K562 (cell line): Measurements from ENCODE around the gene IFT81. TPM values are rescaled to one million over a fixed set of nuclear protein-coding genes. Genes with fewer than 3 reads are reported as not detected.

Experiments used
- ARNT ChIP-seq, 2 experiments: fragments of 450-650 bp; IDR thresholded peaks; 2 replicates each; pipeline ENCODE4 v1.6.1; 2016; ENCODE audit warnings: mild to moderate bottlenecking in 1 of 2
- CHD1 ChIP-seq: fragments of 200-600 bp; sonication (generic); IDR thresholded peaks from one replicate; pipeline ENCODE4 v1.6.1; 2012; ENCODE audit warnings: mild to moderate bottlenecking, moderate library complexity, low read length, inconsistent platforms
- ETV6 ChIP-seq, 3 experiments: fragments of 150-350 bp in 1 of 3; sonication (generic) in 1 of 3; formaldehyde crosslinking in 1 of 3; IDR thresholded peaks; 2 replicates each; pipeline versions ENCODE4 v1.6.1 to v1.8.0; 2014 to 2022; ENCODE audit warnings: borderline replicate concordance in 2 of 3, low read depth in 2 of 3, antibody characterized with exemption in 1 of 3, low read length in 1 of 3, mild to moderate bottlenecking in 1 of 3, missing genetic modification reagents in 1 of 3
- HDAC3 ChIP-seq: fragments of 450-650 bp; IDR thresholded peaks from 2 replicates; pipeline ENCODE4 v1.6.1; 2018; ENCODE audit warnings: borderline replicate concordance, mild to moderate bottlenecking, moderate library complexity; ENCODE audit not compliant: partially characterized antibody
- ILK ChIP-seq: fragments of 450-650 bp; IDR thresholded peaks from 2 replicates; pipeline ENCODE4 v1.6.1; 2016; ENCODE audit warnings: missing genetic modification characterization, low read depth, mild to moderate bottlenecking, missing compliant biosample characterization, moderate library complexity, borderline replicate concordance
- KHSRP ChIP-seq: fragments of 450-650 bp; IDR thresholded peaks from 2 replicates; pipeline ENCODE4 v1.6.1; 2017
- LCOR ChIP-seq: sonication (generic); formaldehyde crosslinking; IDR thresholded peaks from 2 replicates; pipeline ENCODE4 v1.8.0; 2022; ENCODE audit warnings: mild to moderate bottlenecking, missing genetic modification reagents
- NELFE ChIP-seq: IDR thresholded peaks from 2 replicates; pipeline ENCODE4 v1.6.1; 2011; ENCODE audit warnings: mild to moderate bottlenecking; ENCODE audit not compliant: insufficient read depth, insufficient read length
- TCF3 ChIP-seq: sonication (generic); formaldehyde crosslinking; IDR thresholded peaks from 2 replicates; pipeline ENCODE4 v1.4.0; 2020; ENCODE audit warnings: mild to moderate bottlenecking, missing genetic modification reagents
- THRAP3 ChIP-seq: fragments of 450-650 bp; IDR thresholded peaks from 2 replicates; pipeline ENCODE4 v1.6.1; 2016; ENCODE audit warnings: mild to moderate bottlenecking, inconsistent platforms, borderline replicate concordance
- ZNF175 ChIP-seq: fragments of 200-800 bp; sonication (Bioruptor generic); IDR thresholded peaks from 2 replicates; pipeline ENCODE4 v1.6.1; 2016; ENCODE audit warnings: low read depth, mild to moderate bottlenecking, missing genetic modification characterization, missing compliant biosample characterization
- ZNF347 ChIP-seq: fragments of 450-650 bp; formaldehyde crosslinking; IDR thresholded peaks from 2 replicates; pipeline ENCODE4 v1.4.0; 2020; ENCODE audit warnings: low read depth, mild to moderate bottlenecking, moderate library complexity
- polyA plus RNA-seq, 8 experiments: library from polyadenylated mRNA; depleted of rRNA in 4 of 8; stranded (reverse) in 5 of 8; unstranded in 3 of 8; fragments of >200 nt; fragmentation: Nextera tagmentation in 2 of 8; fragmentation: Illumina TruSeq in 1 of 8; extraction: Ambion mirVana in 2 of 8; extraction: Trizol in 1 of 8; gene quantifications; 2 replicates each; pipeline versions ENCODE4 v1.2.1 to v1.2.3, GENCODE V29; 2011 to 2014; ENCODE audit warnings: inconsistent platforms in 1 of 8, missing spikeins in 1 of 8
- total RNA-seq, 7 experiments: library from RNA; depleted of rRNA in 6 of 7; stranded (reverse); fragments of >200 nt in 6 of 7; fragmentation: Illumina TruSeq in 2 of 7; extraction: Trizol in 2 of 7; gene quantifications; 2 replicates each; pipeline versions ENCODE4 v1.2.1 to v1.2.3, GENCODE V29; 2011 to 2021; ENCODE audit warnings: low replicate concordance in 1 of 7
- TF ChIP-seq, protein P1 (sequence below): fragments of 250-450 bp; sonication (Bioruptor Pico); IDR thresholded peaks from 2 replicates; pipeline ENCODE4 v1.8.0; 2021; ENCODE audit warnings: mild to moderate bottlenecking, moderate library complexity
- TF ChIP-seq, protein P2 (sequence below): sonication (generic); formaldehyde crosslinking; IDR thresholded peaks from 2 replicates; pipeline ENCODE4 v1.8.0; 2022; ENCODE audit warnings: missing genetic modification reagents, mild to moderate bottlenecking, borderline replicate concordance
- TF ChIP-seq, protein P3 (sequence below): fragments of 450-650 bp; IDR thresholded peaks from 2 replicates; pipeline ENCODE4 v1.6.1; 2017; ENCODE audit warnings: antibody characterized with exemption
- TF ChIP-seq, protein P4 (sequence below): fragments of 250-450 bp; sonication (Bioruptor Pico); IDR thresholded peaks from 2 replicates; pipeline ENCODE4 v1.8.0; 2021; ENCODE audit warnings: borderline replicate concordance, mild to moderate bottlenecking, moderate library complexity; ENCODE audit not compliant: poor library complexity, severe bottlenecking
- TF ChIP-seq, protein P5 (sequence below): fragments of 450-650 bp; formaldehyde crosslinking; IDR thresholded peaks from 2 replicates; pipeline ENCODE4 v1.4.0; 2022; ENCODE audit warnings: missing genetic modification characterization
- TF ChIP-seq, protein P6 (sequence below): fragments of 450-650 bp; formaldehyde crosslinking; IDR thresholded peaks from 2 replicates; pipeline ENCODE4 v1.4.0; 2020; ENCODE audit warnings: mild to moderate bottlenecking, moderate library complexity

The IFT81 gene
- total and polyA plus RNA-seq, 9 of the 15 experiments (the other 6 are each of a cell fraction or from before 2014, with no cell fraction given) = 2.8 to 11.9 (median 7.9) TPM

DNA sequence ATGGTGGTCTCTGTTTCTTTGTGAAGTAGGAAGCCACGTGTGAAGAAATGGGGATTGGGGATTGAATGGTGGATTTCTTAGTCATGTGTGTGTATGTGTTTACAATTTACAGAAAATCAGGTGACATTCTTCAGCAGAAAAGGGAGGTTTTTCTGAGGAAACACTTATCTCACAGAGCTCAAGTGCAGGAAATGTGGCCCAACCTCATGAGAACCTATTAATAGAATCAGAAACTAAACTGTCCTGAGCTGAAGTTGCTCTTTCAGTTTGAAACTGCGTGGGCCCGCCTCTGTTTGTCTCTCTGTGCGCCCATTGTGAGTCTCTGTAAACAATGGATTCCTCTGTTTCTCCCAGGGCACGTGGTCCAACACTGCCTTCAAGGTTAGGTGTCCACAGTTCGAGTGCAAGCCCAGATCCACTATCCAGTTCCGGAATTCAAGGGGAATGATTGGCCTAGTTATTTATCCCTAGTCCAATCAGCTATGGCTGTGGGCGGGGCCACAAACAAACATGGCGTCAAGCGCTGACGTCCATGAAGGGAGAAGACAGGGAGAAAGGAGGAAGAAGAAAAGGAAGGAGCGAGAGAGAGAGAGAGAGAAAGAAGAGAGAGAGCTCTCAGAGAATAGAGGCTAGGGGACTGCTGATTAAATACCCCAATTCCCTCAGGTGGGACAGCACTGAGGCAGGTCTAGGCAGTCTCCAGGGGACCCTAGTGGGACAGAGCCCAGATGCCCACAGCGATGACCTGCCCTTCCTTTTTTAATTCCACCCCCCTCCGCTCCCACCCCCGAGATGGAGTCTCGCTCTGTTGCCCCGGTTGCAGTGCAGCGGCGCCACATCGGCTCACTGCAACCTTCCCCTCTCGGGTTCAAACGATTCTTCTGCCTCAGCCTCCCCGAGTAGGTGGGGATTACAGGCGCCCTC is 44.4 kb upstream of the IFT81 start (continued):
- TF ChIP-seq ILK (tag) (no peak; the same call in 1 of the 2 replicates), HDAC3 (peak; percentile 79), KHSRP (no peak), ARNT (IDR thresholded peaks at IDR 0.05) (no peak), ETV6 (IDR thresholded peaks at IDR 0.05; ENCODE audit: borderline replicate concordance in 1 of 2, low read depth in 2 of 2, low read length in 1 of 2) (no peak), ETV6 (CRISPR knock-in tag; IDR thresholded peaks at IDR 0.05; ENCODE audit: borderline replicate concordance) (no peak), LCOR (CRISPR knock-in tag) (peak; percentile 91), ZNF175 (CRISPR knock-in tag) (peak; percentile 94), TCF3 (CRISPR knock-in tag) (peak; percentile 64), THRAP3 (0 out of 2 replicates have a peak, but pooled peaks have one; percentile 34), CHD1 (no peak), NELFE (no peak), ZNF347 (CRISPR knock-in tag) (no peak)
- TF ChIP-seq, protein P1, sequence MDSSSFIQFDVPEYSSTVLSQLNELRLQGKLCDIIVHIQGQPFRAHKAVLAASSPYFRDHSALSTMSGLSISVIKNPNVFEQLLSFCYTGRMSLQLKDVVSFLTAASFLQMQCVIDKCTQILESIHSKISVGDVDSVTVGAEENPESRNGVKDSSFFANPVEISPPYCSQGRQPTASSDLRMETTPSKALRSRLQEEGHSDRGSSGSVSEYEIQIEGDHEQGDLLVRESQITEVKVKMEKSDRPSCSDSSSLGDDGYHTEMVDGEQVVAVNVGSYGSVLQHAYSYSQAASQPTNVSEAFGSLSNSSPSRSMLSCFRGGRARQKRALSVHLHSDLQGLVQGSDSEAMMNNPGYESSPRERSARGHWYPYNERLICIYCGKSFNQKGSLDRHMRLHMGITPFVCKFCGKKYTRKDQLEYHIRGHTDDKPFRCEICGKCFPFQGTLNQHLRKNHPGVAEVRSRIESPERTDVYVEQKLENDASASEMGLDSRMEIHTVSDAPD = no peak
- TF ChIP-seq, protein P2, sequence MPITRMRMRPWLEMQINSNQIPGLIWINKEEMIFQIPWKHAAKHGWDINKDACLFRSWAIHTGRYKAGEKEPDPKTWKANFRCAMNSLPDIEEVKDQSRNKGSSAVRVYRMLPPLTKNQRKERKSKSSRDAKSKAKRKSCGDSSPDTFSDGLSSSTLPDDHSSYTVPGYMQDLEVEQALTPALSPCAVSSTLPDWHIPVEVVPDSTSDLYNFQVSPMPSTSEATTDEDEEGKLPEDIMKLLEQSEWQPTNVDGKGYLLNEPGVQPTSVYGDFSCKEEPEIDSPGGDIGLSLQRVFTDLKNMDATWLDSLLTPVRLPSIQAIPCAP (CRISPR knock-in tag) = no peak
- TF ChIP-seq, protein P3, sequence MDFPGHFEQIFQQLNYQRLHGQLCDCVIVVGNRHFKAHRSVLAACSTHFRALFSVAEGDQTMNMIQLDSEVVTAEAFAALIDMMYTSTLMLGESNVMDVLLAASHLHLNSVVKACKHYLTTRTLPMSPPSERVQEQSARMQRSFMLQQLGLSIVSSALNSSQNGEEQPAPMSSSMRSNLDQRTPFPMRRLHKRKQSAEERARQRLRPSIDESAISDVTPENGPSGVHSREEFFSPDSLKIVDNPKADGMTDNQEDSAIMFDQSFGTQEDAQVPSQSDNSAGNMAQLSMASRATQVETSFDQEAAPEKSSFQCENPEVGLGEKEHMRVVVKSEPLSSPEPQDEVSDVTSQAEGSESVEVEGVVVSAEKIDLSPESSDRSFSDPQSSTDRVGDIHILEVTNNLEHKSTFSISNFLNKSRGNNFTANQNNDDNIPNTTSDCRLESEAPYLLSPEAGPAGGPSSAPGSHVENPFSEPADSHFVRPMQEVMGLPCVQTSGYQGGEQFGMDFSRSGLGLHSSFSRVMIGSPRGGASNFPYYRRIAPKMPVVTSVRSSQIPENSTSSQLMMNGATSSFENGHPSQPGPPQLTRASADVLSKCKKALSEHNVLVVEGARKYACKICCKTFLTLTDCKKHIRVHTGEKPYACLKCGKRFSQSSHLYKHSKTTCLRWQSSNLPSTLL = no peak
- TF ChIP-seq, protein P4, sequence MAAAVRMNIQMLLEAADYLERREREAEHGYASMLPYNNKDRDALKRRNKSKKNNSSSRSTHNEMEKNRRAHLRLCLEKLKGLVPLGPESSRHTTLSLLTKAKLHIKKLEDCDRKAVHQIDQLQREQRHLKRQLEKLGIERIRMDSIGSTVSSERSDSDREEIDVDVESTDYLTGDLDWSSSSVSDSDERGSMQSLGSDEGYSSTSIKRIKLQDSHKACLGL (CRISPR knock-in tag) = no peak
- TF ChIP-seq, protein P5, sequence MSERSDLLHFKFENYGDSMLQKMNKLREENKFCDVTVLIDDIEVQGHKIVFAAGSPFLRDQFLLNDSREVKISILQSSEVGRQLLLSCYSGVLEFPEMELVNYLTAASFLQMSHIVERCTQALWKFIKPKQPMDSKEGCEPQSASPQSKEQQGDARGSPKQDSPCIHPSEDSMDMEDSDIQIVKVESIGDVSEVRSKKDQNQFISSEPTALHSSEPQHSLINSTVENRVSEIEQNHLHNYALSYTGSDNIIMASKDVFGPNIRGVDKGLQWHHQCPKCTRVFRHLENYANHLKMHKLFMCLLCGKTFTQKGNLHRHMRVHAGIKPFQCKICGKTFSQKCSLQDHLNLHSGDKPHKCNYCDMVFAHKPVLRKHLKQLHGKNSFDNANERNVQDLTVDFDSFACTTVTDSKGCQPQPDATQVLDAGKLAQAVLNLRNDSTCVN (CRISPR knock-in tag) = 0 out of 2 replicates have a peak, but pooled peaks have one; percentile 60
- TF ChIP-seq, protein P6, sequence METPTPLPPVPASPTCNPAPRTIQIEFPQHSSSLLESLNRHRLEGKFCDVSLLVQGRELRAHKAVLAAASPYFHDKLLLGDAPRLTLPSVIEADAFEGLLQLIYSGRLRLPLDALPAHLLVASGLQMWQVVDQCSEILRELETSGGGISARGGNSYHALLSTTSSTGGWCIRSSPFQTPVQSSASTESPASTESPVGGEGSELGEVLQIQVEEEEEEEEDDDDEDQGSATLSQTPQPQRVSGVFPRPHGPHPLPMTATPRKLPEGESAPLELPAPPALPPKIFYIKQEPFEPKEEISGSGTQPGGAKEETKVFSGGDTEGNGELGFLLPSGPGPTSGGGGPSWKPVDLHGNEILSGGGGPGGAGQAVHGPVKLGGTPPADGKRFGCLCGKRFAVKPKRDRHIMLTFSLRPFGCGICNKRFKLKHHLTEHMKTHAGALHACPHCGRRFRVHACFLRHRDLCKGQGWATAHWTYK (CRISPR knock-in tag) = peak; percentile 73
